ENCODE results near the gene EFNA5.

Gene EFNA5

GRCh38 chr5:107564931-107565372 is 105.8 kb downstream of the EFNA5 start:
- no peak overlapping the region for H3K27ac ChIP-seq
- TF ChIP-seq ZFX (IDR thresholded peaks at IDR 0.05; ENCODE audit: borderline replicate concordance) (no peak), CTCF (IDR thresholded peaks at IDR 0.05) (no peak)

GRCh38 chr5:107563959-107564544 is 106.7 kb downstream of the EFNA5 start:
- no peak overlapping the region for H3K27ac ChIP-seq
- no peak for TF ChIP-seq ZFX (IDR thresholded peaks at IDR 0.05; ENCODE audit: borderline replicate concordance)
- no peak for TF ChIP-seq CTCF (IDR thresholded peaks at IDR 0.05)

- TF ChIP-seq ZFX (IDR thresholded peaks at IDR 0.05; ENCODE audit: borderline replicate concordance), result no peak
- TF ChIP-seq CTCF (IDR thresholded peaks at IDR 0.05), result no peak
- H3K27ac ChIP-seq, result no peak overlapping the region
Measured at GRCh38 chr5:107560377-107560776, 110.4 kb downstream of the EFNA5 start.

GRCh38 chr5:107558823-107559375 is 111.8 kb downstream of the EFNA5 start:
- no peak overlapping the region for H3K27ac ChIP-seq
- TF ChIP-seq CTCF (IDR thresholded peaks at IDR 0.05), result no peak
- no peak for TF ChIP-seq ZFX (IDR thresholded peaks at IDR 0.05; ENCODE audit: borderline replicate concordance)

GRCh38 chr5:107557051-107557658 is 113.6 kb downstream of the EFNA5 start:
- no peak for TF ChIP-seq ZFX (IDR thresholded peaks at IDR 0.05; ENCODE audit: borderline replicate concordance)
- TF ChIP-seq CTCF (IDR thresholded peaks at IDR 0.05), result peak; percentile 33

GRCh38 chr5:107556575-107556974 is 114.2 kb downstream of the EFNA5 start:
- TF ChIP-seq CTCF (IDR thresholded peaks at IDR 0.05) (no peak), ZFX (IDR thresholded peaks at IDR 0.05; ENCODE audit: borderline replicate concordance) (no peak)
- H3K27ac ChIP-seq, result no peak overlapping the region

More at GRCh38 chr5:107557051-107557658, 113.6 kb downstream of the EFNA5 start:
- H3K27ac ChIP-seq, result no peak overlapping the region

- no peak overlapping the region for H3K27ac ChIP-seq
- TF ChIP-seq CTCF (IDR thresholded peaks at IDR 0.05) (no peak), ZFX (IDR thresholded peaks at IDR 0.05; ENCODE audit: borderline replicate concordance) (no peak)
Measured at GRCh38 chr5:107555425-107556090, 115.2 kb downstream of the EFNA5 start.

All from 22Rv1 (cell line).